Activated B cell treated with CpG ODN at 0.5 μM for 24 hours (primary cell): ENCODE data around the gene UBE2O. TPM values are rescaled to one million over a fixed set of nuclear protein-coding genes. Genes with fewer than 3 reads are reported as not detected.

Experiments
- ATAC-seq: fragments of 200-7000 bp; cut with Tn5 transposase; one replicate; pipeline ENCODE4 v1.10.0; 2021; ENCODE audit warnings: low read depth, mild to moderate bottlenecking, moderate library complexity
- CTCF ChIA-PET: fragments of 350-600 bp; sonication (Branson Sonifier 250); formaldehyde crosslinking; loops from one replicate; lab custom pipeline; 2021; ENCODE audit warnings: antibody characterized with exemption; lab: Charles Lee
- POLR2A ChIA-PET: fragments of 350-600 bp; sonication (Branson Sonifier 250); formaldehyde crosslinking; loops from one replicate; lab custom pipeline; 2021; ENCODE audit warnings: antibody characterized with exemption; lab: Charles Lee
- DNase-seq: peaks from one replicate; pipeline ENCODE4 v3.0.0; 2022
- H3K27ac Mint-ChIP-seq: one replicate; pipeline ENCODE4 v1.8.0; 2020; ENCODE audit warnings: mixed read lengths
- H3K27me3 Mint-ChIP-seq: one replicate; pipeline ENCODE4 v1.8.0; 2021; ENCODE audit warnings: mixed read lengths
- H3K36me3 Mint-ChIP-seq: one replicate; pipeline ENCODE4 v1.8.0; 2021; ENCODE audit warnings: low read depth, mixed read lengths
- H3K4me1 Mint-ChIP-seq: one replicate; pipeline ENCODE4 v1.8.0; 2021; ENCODE audit warnings: mixed read lengths
- H3K4me3 Mint-ChIP-seq: one replicate; pipeline ENCODE4 v1.8.0; 2020; ENCODE audit warnings: mild to moderate bottlenecking, mixed read lengths
- H3K9me3 Mint-ChIP-seq: one replicate; pipeline ENCODE4 v1.8.0; 2020; ENCODE audit warnings: mixed read lengths
- CTCF ChIP-seq: fragments of 200-600 bp; IDR thresholded peaks from one replicate; pipeline ENCODE4 v1.8.0; 2022; ENCODE audit warnings: antibody characterized with exemption, mild to moderate bottlenecking
- intact Hi-C: fragments of 100-400 bp; cut with micrococcal nuclease; formaldehyde crosslinking; loops from one replicate; pipeline ENCODE4 v1.15.1; 2024
- total RNA-seq: library from RNA; stranded (reverse); gene quantifications from 2 replicates; pipeline ENCODE4 v1.2.3, GENCODE V29; 2022

UBE2O gene
- total RNA-seq, 1 donor from 2014 or later: 39.0 TPM

GRCh38 chr17:76395980-76396379 lies 57.0 kb downstream of the UBE2O start:
- Mint-ChIP-seq H3K36me3 (peaks cover 78% of the 10 kb centered on the region), H3K27me3 (no peaks in the 10 kb centered on the region), H3K27ac (no peak overlapping the region), H3K4me1 (peaks cover 3% of the 10 kb centered on the region), H3K9me3 (no peaks in the 10 kb centered on the region), H3K4me3 (no peak overlapping the region)
- ATAC-seq: no peak
- TF ChIP-seq CTCF: no peak
- intact Hi-C loops: no loop called here
- ChIA-PET CTCF (interaction anchor here (3.9 to 4.3 kb wide), 3 partner anchors 10 to 93 kb away, joined by 21 to 82 read pairs (median 29); partner anchors contain the start of gene SPHK1), POLR2A (interaction anchor here (0.8 kb wide), 1 partner anchor 43 kb away, joined by 3 read pairs; no protein-coding TSS in a partner anchor)
- no peak for DNase-seq

- no peak for ATAC-seq
- Mint-ChIP-seq H3K36me3 (peaks cover 78% of the 10 kb centered on the region), H3K27me3 (no peaks in the 10 kb centered on the region), H3K4me1 (peaks cover 3% of the 10 kb centered on the region), H3K9me3 (no peaks in the 10 kb centered on the region), H3K4me3 (no peak overlapping the region), H3K27ac (no peak overlapping the region)
- CTCF ChIA-PET: no interaction called here
- POLR2A ChIA-PET: no interaction called here
- intact Hi-C loops: no loop called here
- DNase-seq: no peak
- TF ChIP-seq CTCF: no peak
Observed at GRCh38 chr17:76394166-76394565, 58.8 kb downstream of the UBE2O start.

- DNase-seq: no peak
- Mint-ChIP-seq H3K27ac (no peak overlapping the region), H3K27me3 (no peaks in the 10 kb centered on the region), H3K4me3 (no peak overlapping the region), H3K36me3 (peaks cover 57% of the 10 kb centered on the region), H3K4me1 (peaks cover 3% of the 10 kb centered on the region), H3K9me3 (no peaks in the 10 kb centered on the region)
- ATAC-seq: no peak
- intact Hi-C loops: no loop called here
- no peak for TF ChIP-seq CTCF
- ChIA-PET POLR2A (no interaction called here), CTCF (interaction anchor here (2.5 kb wide), 1 partner anchor 7 kb away, joined by 7 read pairs; no protein-coding TSS in a partner anchor)
Observed at GRCh38 chr17:76391200-76391715, 61.7 kb downstream of the UBE2O start.

- no peak for TF ChIP-seq CTCF
- H3K9me3 Mint-ChIP-seq: no peaks in the 10 kb centered on the region
- no peak overlapping the region for H3K27ac Mint-ChIP-seq
- no peaks in the 10 kb centered on the region for H3K27me3 Mint-ChIP-seq
- ATAC-seq: no peak
- peaks cover 6% of the 10 kb centered on the region for H3K4me1 Mint-ChIP-seq
- no peak for DNase-seq
- H3K36me3 Mint-ChIP-seq: peaks cover 47% of the 10 kb centered on the region
- ChIA-PET POLR2A (interaction anchor here (0.7 kb wide), 1 partner anchor 507 kb away, joined by 3 read pairs; no protein-coding TSS in a partner anchor), CTCF (interaction anchor here (2.5 kb wide), 1 partner anchor 9 kb away, joined by 7 read pairs; no protein-coding TSS in a partner anchor)
- H3K4me3 Mint-ChIP-seq: no peak overlapping the region
- intact Hi-C loops: no loop called here
Observed at GRCh38 chr17:76390003-76390421, 62.9 kb downstream of the UBE2O start.

GRCh38 chr17:76388966-76389888 lies 63.7 kb downstream of the UBE2O start:
- TF ChIP-seq CTCF: no peak
- Mint-ChIP-seq H3K9me3 (no peaks in the 10 kb centered on the region), H3K27ac (no peak overlapping the region), H3K4me3 (no peak overlapping the region), H3K27me3 (no peaks in the 10 kb centered on the region), H3K36me3 (peaks cover 43% of the 10 kb centered on the region), H3K4me1 (peaks cover 6% of the 10 kb centered on the region)
- intact Hi-C loops: loop anchor here (10.0 kb wide), 2 partner anchors 284 to 374 kb away; partner anchors contain the start of gene EXOC7
- ChIA-PET POLR2A (interaction anchor here (0.5 to 0.7 kb wide), 2 partner anchors 507 to 1109 kb away, joined by 3 to 8 read pairs; no protein-coding TSS in a partner anchor), CTCF (interaction anchor here (2.5 kb wide), 1 partner anchor 9 kb away, joined by 7 read pairs; no protein-coding TSS in a partner anchor)
- no peak for ATAC-seq
- no peak for DNase-seq
